ENCODE data around the gene ITIH4. TPM values are rescaled to one million over a fixed set of nuclear protein-coding genes. Genes with fewer than 3 reads are reported as not detected.

Gene ITIH4
- total RNA-seq = 10 to 100 TPM; 55.4 to 88.7 TPM
- 100 to 1,000 TPM in 1 of 2 donors, 10 to 100 TPM in 1; 25.0 to 368 TPM for polyA plus RNA-seq
- long read RNA-seq, donor 1, transcript ITIH4-202 (22 exons, 2,872 nt) = major isoform, 19 of 124 reads
- long read RNA-seq, donor 1, partial matches to known transcripts = 55 of 124 reads
- long read RNA-seq, donor 1, other reads (novel, unspliced or antisense) = 47 of 124 reads
- long read RNA-seq, donor 2, partial matches to known transcripts = 8 of 23 reads
- long read RNA-seq, donor 2, other reads (novel, unspliced or antisense) = 9 of 23 reads

- DNase-seq (no peak), ATAC-seq (ENCODE audit: low FRiP score) (no peak)
- no peaks in the 10 kb centered on the region for H3K27me3 ChIP-seq (ENCODE audit: control insufficient read depth in 1 of 2, insufficient read depth in 2 of 2, low read length in 1 of 2)
- H3K9me3 ChIP-seq (ENCODE audit: control insufficient read depth, low read length) = no peaks in the 10 kb centered on the region
- H3K36me3 ChIP-seq (ENCODE audit: control insufficient read depth in 1 of 2, insufficient read depth in 2 of 2, low read length in 1 of 2) = peaks cover 0 to under 1% of the 10 kb centered on the region in 2 donors
- WGBS, 2 donors = 53 to 56% methylated on average over 16 of the region's 16 CpGs
- intact Hi-C loops (cut with DNase I) = loop anchor here (5.0 kb wide), 2 partner anchors 62 to 63 kb away; no protein-coding TSS in a partner anchor
- peaks cover 4 to 6% of the 10 kb centered on the region in 2 donors for H3K4me1 ChIP-seq (ENCODE audit: control insufficient read depth in 1 of 2, insufficient read depth in 2 of 2, low read length in 2 of 2)
- peak within 1 kb of the TSS; percentile 73 to 91 for H3K27ac ChIP-seq (ENCODE audit: low read depth in 1 of 2, low read length in 2 of 2)
- H3K4me3 ChIP-seq (ENCODE audit: low read length in 2 of 2) = peak within 1 kb of the TSS in 1 of 2 donors; percentile 24
Measured at GRCh38 chr3:52830535-52831258, at the start of gene ITIH4. Gene ITIH4 (minus strand): TSS chr3:52830672. CDS start chr3:52830642, 30 bp downstream.

GRCh38 chr3:52880047-52880446 lies 49.6 kb upstream of the ITIH4 start:
- Histone ChIP-seq H3K27me3 (ENCODE audit: control insufficient read depth in 1 of 2, insufficient read depth in 2 of 2, low read length in 1 of 2) (no peaks in the 10 kb centered on the region), H3K4me1 (ENCODE audit: control insufficient read depth in 1 of 2, insufficient read depth in 2 of 2, low read length in 2 of 2) (no peaks in the 10 kb centered on the region), H3K27ac (ENCODE audit: low read depth in 1 of 2, low read length in 2 of 2) (no peak overlapping the region), H3K4me3 (ENCODE audit: low read length in 2 of 2) (no peak overlapping the region), H3K36me3 (ENCODE audit: control insufficient read depth in 1 of 2, insufficient read depth in 2 of 2, low read length in 1 of 2) (peaks cover 0 to 1% of the 10 kb centered on the region in 2 donors), H3K9me3 (ENCODE audit: control insufficient read depth, low read length) (no peaks in the 10 kb centered on the region)
- 88 to 93% methylated on average over 5 of the region's 5 CpGs for WGBS, 2 donors
- DNase-seq (no peak), ATAC-seq (ENCODE audit: low FRiP score) (no peak)
- intact Hi-C loops (cut with DNase I) = no loop called here

- DNase-seq = no peak
- WGBS, 2 donors = 85 to 90% methylated on average over 4 of the region's 4 CpGs
- Histone ChIP-seq H3K27me3 (ENCODE audit: control insufficient read depth in 1 of 2, insufficient read depth in 2 of 2, low read length in 1 of 2) (no peaks in the 10 kb centered on the region), H3K9me3 (ENCODE audit: control insufficient read depth, low read length) (no peaks in the 10 kb centered on the region), H3K4me1 (ENCODE audit: control insufficient read depth in 1 of 2, insufficient read depth in 2 of 2, low read length in 2 of 2) (no peaks in the 10 kb centered on the region), H3K27ac (ENCODE audit: low read depth in 1 of 2, low read length in 2 of 2) (no peak overlapping the region), H3K4me3 (ENCODE audit: low read length in 2 of 2) (no peak overlapping the region), H3K36me3 (ENCODE audit: control insufficient read depth in 1 of 2, insufficient read depth in 2 of 2, low read length in 1 of 2) (peaks cover 0 to 1% of the 10 kb centered on the region in 2 donors)
- intact Hi-C loops (cut with DNase I) = no loop called here
- ATAC-seq (ENCODE audit: low FRiP score) = no peak
Measured at GRCh38 chr3:52879581-52879980, 49.1 kb upstream of the ITIH4 start.

DNA sequence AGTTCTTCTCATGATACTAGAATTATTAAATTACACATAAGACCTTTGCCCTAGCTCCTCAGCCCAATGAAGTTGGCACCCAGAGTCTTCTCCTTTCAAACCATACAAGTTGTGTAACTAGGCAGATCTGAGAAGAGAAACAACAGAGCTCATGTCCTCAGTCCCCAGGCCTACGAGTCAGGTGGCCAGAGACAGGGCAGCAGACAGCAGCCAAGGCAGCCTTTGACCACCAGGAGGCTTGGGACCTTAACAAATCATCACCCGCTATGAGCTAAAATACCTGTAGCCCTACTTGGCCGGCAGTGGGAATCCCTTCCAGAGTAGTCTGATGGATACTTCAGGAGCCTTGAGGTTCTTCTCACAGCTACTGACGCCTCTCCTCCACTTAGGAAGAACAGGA lies 48.6 kb upstream of the ITIH4 start:
- H3K4me1 ChIP-seq (ENCODE audit: control insufficient read depth in 1 of 2, insufficient read depth in 2 of 2, low read length in 2 of 2) = no peaks in the 10 kb centered on the region
- 89 to 95% methylated on average over 4 of the region's 4 CpGs for WGBS, 2 donors
- ATAC-seq (ENCODE audit: low FRiP score) = no peak
- no peaks in the 10 kb centered on the region for H3K27me3 ChIP-seq (ENCODE audit: control insufficient read depth in 1 of 2, insufficient read depth in 2 of 2, low read length in 1 of 2)
- intact Hi-C loops (cut with DNase I) = no loop called here
- H3K9me3 ChIP-seq (ENCODE audit: control insufficient read depth, low read length) = no peaks in the 10 kb centered on the region
- peaks cover 0 to 1% of the 10 kb centered on the region in 2 donors for H3K36me3 ChIP-seq (ENCODE audit: control insufficient read depth in 1 of 2, insufficient read depth in 2 of 2, low read length in 1 of 2)
- no peak for DNase-seq
- H3K4me3 ChIP-seq (ENCODE audit: low read length in 2 of 2) = no peak overlapping the region
- no peak overlapping the region for H3K27ac ChIP-seq (ENCODE audit: low read depth in 1 of 2, low read length in 2 of 2)

DNA sequence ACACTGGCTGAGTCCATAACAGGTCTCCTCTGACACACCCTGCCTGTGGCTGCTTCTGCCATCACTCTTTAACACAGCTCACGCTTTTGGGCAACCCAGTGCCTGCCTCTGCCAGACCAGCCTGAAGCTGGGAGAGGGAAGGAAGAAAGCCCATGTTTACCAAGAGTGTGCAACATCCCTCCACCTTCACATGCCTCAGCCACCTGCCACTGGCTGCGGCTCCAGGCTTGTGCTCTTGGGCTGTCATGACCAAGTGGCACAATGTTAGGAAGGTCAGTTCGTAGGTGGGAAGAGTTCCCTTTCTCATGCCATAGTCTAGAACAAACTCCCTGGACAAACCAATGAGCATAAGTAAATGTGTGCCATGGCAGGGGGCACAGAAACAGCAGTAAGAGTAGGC lies 46.6 kb upstream of the ITIH4 start:
- DNase-seq (no peak), ATAC-seq (ENCODE audit: low FRiP score) (no peak)
- intact Hi-C loops (cut with DNase I) = no loop called here
- no peak overlapping the region for H3K4me3 ChIP-seq (ENCODE audit: low read length in 2 of 2)
- H3K36me3 ChIP-seq (ENCODE audit: control insufficient read depth in 1 of 2, insufficient read depth in 2 of 2, low read length in 1 of 2) = peaks cover 0 to 1% of the 10 kb centered on the region in 2 donors
- 91 to 96% methylated on average over 3 of the region's 3 CpGs for WGBS, 2 donors
- H3K9me3 ChIP-seq (ENCODE audit: control insufficient read depth, low read length) = no peaks in the 10 kb centered on the region
- peaks cover 0 to 6% of the 10 kb centered on the region in 2 donors for H3K4me1 ChIP-seq (ENCODE audit: control insufficient read depth in 1 of 2, insufficient read depth in 2 of 2, low read length in 2 of 2)
- no peak overlapping the region for H3K27ac ChIP-seq (ENCODE audit: low read depth in 1 of 2, low read length in 2 of 2)
- H3K27me3 ChIP-seq (ENCODE audit: control insufficient read depth in 1 of 2, insufficient read depth in 2 of 2, low read length in 1 of 2) = no peaks in the 10 kb centered on the region

GRCh38 chr3:52874864-52875587 lies 44.6 kb upstream of the ITIH4 start:
- ATAC-seq (ENCODE audit: low FRiP score) (no peak), DNase-seq (no peak)
- Histone ChIP-seq H3K36me3 (ENCODE audit: control insufficient read depth in 1 of 2, insufficient read depth in 2 of 2, low read length in 1 of 2) (no peaks in the 10 kb centered on the region), H3K9me3 (ENCODE audit: control insufficient read depth, low read length) (no peaks in the 10 kb centered on the region), H3K27me3 (ENCODE audit: control insufficient read depth in 1 of 2, insufficient read depth in 2 of 2, low read length in 1 of 2) (no peaks in the 10 kb centered on the region), H3K4me1 (ENCODE audit: control insufficient read depth in 1 of 2, insufficient read depth in 2 of 2, low read length in 2 of 2) (peaks cover 0 to 6% of the 10 kb centered on the region in 2 donors), H3K4me3 (ENCODE audit: low read length in 2 of 2) (no peak overlapping the region), H3K27ac (ENCODE audit: low read depth in 1 of 2, low read length in 2 of 2) (no peak overlapping the region)
- intact Hi-C loops (cut with DNase I) = no loop called here
- 84 to 89% methylated on average over 9 of the region's 9 CpGs for WGBS, 2 donors

GRCh38 chr3:52874160-52874701 lies 43.8 kb upstream of the ITIH4 start:
- Histone ChIP-seq H3K27me3 (ENCODE audit: control insufficient read depth in 1 of 2, insufficient read depth in 2 of 2, low read length in 1 of 2) (no peaks in the 10 kb centered on the region), H3K36me3 (ENCODE audit: control insufficient read depth in 1 of 2, insufficient read depth in 2 of 2, low read length in 1 of 2) (no peaks in the 10 kb centered on the region), H3K27ac (ENCODE audit: low read depth in 1 of 2, low read length in 2 of 2) (no peak overlapping the region), H3K9me3 (ENCODE audit: control insufficient read depth, low read length) (no peaks in the 10 kb centered on the region), H3K4me3 (ENCODE audit: low read length in 2 of 2) (no peak overlapping the region), H3K4me1 (ENCODE audit: control insufficient read depth in 1 of 2, insufficient read depth in 2 of 2, low read length in 2 of 2) (peaks cover 0 to 6% of the 10 kb centered on the region in 2 donors)
- intact Hi-C loops (cut with DNase I) = no loop called here
- 82 to 83% methylated on average over 5 of the region's 5 CpGs for WGBS, 2 donors
- DNase-seq (no peak), ATAC-seq (ENCODE audit: low FRiP score) (no peak)

DNA sequence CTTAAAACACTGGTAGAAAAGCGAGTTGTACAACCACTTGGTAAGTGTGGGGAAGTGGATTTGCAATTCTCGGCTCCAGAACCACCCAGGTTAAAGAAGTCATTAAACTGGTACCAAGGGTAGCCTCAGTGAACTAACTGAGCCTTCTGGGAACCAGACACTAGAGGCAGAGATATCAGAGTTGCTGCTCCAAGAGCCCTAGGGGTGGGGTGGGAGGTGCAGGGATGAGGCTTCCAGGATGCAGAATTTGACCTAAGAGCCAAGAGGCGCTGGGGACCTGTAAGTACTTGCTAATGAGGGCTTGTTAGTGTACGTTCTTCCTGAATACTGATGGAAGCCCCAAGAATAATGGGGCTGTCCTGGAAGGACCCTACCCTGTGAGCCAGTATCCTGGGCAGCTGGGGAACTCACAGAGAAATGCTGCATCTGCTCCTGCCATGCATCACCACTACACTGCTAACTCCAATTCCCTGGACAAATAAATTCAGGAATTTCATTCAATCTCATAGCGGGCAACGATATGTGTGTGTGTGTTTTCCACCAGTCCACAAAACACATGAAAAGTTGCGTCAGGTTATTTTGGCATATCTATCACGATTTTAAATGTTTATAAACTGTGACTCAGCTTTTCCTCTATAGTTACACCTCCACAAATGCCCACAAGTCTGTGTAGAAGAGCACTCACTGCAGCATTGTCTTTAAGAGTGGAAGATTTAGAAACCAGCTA lies 43.1 kb upstream of the ITIH4 start:
- H3K27me3 ChIP-seq (ENCODE audit: control insufficient read depth in 1 of 2, insufficient read depth in 2 of 2, low read length in 1 of 2) = no peaks in the 10 kb centered on the region
- intact Hi-C loops (cut with DNase I) = no loop called here
- no peak overlapping the region for H3K4me3 ChIP-seq (ENCODE audit: low read length in 2 of 2)
- ATAC-seq (ENCODE audit: low FRiP score) (no peak), DNase-seq (no peak)
- 46 to 50% methylated on average over 8 of the region's 8 CpGs for WGBS, 2 donors
- peaks cover 0 to 6% of the 10 kb centered on the region in 2 donors for H3K4me1 ChIP-seq (ENCODE audit: control insufficient read depth in 1 of 2, insufficient read depth in 2 of 2, low read length in 2 of 2)
- H3K27ac ChIP-seq (ENCODE audit: low read depth in 1 of 2, low read length in 2 of 2) = no peak overlapping the region
- no peaks in the 10 kb centered on the region for H3K9me3 ChIP-seq (ENCODE audit: control insufficient read depth, low read length)
- no peaks in the 10 kb centered on the region for H3K36me3 ChIP-seq (ENCODE audit: control insufficient read depth in 1 of 2, insufficient read depth in 2 of 2, low read length in 1 of 2)

Data from aorta (tissue), 5 donors.